Limb (tissue), 2 donors: Measurements from ENCODE around the gene IL17F.
"Not testable (repeated sequence)": the region's sequence is repeated elsewhere in the genome, so short reads cannot be mapped to it uniquely, and the experiment has no call there.

Source experiments
- DNase-seq, 2 donors: peaks; one replicate each; pipeline ENCODE4 v3.0.0-alpha.2; 2016; ENCODE audit errors: extremely low spot score in 2 of 2

IL17F gene

DNA sequence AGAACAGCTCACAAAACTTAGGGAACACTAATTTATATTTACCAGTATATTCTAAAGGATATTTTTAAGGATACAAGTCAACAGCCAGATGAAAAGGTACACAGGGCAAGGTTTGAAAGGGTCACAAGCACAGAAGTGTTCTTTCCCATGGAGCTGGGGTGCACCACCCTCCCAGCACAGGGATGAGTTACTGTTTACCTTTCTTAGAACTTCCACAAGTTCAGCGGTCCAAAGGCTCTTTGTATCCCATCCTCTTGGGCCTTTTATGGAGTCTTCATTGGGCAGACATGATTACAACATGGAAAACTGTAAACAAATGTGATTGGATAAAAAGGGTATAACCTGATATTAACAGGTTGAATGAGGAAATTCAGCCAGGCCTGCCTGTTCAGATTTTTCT is 1.1 kb upstream of the IL17F start:
- no peak for DNase-seq

DNA sequence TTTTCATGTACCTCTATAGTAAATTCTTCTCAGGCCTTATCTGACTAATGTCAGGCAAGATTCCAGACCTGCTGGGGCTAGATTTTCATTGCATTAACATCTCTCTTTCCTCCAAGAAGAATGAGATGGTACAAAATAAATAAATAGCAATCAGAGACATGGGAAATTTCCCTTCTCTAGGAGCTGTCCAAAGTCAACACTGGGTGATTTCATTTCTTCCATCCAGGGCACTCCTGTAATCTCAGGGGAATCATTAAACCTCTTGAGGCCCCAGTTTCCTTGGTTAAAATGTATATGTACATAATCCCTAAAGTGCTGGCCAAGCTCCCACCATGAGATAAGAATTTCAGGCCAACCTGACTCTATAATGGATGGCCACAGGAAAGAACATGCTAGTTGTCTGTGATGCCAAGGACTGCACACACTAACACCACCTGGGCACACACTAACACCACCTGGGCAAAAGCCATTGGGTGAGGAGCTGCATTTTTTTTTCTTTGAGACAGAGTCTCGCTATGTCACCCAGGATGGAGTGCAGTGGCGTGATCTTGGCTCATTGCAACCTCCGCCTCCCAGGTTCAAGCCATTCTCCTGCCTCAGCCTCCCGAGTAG is 912 bp downstream of the IL17F start:
- no peak for DNase-seq

DNA sequence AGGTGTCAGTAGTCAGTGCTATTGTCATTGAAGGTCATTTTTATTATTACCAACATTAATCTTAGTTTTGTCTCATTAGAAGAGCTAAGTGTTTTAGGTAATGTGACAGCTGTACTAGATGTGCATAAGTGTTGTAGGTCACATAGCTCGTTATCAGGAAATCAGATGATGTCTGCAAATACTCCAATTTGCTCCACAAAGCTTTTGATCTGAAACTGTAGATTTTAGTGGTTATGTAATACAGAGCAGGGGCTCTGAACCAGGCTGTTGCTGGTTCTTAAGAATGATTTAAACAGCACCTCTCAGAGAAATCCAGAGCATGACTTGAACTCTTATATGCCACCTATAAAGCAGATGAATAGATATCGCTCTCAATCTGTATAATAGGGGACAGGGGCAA is 2.5 kb downstream of the IL17F start:
- DNase-seq, result no peak

DNA sequence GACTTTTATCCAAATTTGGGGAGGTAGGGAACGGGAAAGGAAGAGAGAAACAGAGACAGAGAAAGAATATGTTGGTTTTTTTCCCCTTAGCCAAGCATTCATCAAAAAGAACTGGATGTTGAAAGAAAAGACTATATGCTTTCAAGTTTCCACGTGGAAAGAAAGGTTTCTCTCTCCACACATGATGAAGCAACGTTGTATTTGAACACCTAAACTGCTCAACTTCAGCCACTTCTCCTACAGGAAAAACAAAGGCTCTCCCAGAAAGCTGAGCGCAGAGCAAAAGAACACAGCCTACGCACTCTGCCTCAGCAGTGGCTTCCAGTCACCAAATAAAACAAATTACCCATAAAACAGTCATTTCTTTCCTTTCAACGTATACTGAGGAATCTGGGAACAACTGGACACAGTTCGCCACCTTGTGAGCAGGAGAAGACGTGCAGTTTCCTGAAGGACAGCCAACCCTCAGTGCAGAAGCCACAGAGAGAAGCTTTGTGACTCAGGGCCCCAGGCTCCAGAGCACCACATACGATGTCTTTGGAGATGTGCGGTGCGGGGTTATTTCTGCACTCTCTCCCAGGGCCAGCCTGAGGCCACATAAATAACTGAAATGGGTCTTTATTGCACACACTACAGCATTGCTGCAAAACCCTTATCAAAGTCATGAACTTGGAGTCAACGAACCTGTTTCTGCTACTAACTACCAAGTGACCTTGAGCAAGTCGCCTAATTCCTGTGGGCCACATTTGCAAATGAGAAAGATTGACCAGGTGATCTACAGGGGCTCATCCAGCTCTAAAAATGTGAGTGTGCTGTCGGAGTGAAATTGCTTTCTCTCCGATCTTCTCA is 10.1 kb downstream of the IL17F start:
- peak; percentile 37 to 48 for DNase-seq

DNA sequence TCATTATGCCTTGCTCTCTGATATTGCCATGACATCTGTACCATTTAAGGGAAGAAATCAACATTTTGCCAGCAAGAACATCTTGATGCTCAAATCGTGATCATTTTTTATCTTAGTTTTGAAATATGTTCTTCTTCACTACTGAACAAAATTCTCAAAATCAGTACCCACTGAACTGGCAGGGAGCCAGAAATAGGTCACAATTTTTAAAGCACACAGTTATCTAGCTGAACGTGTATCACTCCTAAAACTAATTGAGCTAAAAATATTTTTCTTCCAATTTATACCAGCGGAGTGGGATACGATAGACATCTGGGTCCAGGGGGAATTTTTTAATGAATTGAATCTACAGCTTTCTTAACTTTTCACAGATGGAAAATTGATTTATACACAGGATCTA is 11.3 kb downstream of the IL17F start:
- no peak for DNase-seq

DNA sequence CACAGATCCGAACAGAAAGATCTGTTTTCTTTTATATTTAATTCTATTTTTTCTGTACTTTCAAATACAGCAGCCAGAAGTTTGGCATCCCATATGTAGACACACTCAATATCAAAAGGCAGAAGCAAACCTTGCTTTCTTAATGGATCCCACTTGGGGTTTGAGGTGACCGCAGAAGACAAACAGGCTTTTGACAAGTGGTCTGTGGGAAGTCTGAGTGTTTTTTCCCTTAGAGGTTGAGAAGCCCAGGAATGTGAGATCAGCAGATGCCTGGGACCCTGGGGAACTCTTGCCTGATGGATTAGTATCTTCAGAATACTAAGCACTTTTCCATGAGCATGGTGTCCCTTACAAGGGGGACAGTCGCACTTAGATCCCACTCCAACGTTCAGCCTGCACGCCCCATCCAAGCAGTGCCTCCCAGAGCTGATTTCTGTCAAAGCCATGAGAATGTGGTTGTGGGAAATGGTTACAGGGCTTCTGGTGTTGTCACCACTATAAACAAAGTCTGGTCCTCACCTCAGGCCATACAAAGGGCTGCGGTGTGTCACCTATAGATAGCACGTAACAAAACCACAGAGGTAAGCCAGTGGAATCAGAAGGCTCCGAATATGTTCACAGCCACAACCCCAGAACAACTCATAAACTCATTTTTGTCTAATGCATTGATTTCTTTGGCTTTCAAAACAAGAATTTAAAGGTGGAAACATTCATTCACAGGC is 12.7 kb downstream of the IL17F start:
- DNase-seq, result no peak

DNA sequence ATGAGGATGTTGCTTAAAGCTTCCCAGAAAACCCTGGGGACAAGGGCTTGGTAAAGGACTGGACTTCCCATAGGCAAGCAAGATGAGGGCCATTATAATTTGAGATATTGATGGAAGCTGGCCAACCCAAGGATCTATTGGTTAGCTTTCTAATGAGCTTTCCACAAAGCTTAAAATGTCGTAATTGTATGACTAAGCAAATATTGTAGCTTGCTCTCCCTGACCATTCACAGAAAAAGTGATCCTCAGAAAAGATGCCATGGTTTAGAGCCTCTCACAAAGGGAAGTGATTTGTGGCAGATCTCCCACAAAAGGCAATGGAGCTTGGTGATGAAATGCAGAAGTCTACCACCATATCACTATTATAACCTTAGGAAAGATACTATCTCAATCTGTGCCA is 13.6 kb downstream of the IL17F start:
- DNase-seq, result no peak

DNA sequence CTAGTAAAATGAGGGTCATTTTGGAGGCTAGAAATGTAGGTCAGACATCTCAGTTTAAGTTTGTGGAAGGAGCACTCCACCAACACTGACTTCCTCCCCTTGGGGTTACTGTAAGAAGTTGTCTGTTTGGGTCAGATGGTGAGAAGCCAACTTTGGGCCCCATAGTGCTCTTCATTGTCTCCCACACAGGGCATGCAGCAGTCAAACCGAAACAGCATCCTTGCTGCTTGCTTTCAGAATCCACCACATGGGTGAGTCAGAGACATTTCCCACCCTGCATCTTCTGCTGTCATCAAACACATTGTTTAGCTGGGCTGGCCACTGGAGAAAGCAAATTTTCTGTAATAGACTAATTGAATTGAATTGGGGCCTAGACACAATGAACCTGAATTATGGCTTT is 16.8 kb downstream of the IL17F start:
- no peak for DNase-seq

DNA sequence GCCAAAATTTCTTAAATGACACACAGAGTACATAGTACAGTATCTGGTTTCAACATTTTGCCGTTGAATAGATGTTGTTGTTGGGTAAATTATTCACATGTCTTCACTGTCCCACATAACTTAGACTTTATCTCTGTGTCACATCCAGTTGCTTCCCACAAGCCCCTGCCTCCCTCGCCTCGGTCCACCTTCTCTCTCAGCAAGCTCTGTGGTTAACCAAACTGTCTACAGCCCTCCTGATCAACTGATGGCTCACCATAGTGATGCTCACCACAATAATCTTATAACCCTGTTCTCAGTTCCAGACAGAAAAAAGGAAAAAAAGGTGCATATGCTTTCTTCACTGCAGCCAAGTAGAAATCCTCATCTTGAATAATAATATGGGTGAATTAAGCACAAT is 23.0 kb downstream of the IL17F start:
- no peak for DNase-seq

DNA sequence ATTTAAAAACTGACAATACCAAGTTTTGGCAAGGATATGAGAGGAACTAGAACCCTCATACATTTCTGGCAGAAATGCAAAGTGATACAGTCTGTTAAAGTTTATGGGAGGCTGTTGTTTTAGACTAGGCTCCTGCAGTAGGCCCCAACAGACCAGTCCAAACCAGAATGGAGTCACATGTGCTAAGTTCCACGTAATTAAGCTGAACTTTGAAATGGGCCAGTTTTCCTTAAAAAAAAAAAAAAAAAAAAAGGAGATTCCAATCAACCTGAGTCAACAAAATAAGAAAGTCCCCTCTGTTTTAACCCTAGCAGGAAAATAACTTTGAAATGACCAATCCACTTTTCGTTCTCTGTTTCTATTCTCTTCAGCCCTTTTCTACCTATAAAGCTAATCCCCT is 26.5 kb downstream of the IL17F start:
- no peak for DNase-seq

DNA sequence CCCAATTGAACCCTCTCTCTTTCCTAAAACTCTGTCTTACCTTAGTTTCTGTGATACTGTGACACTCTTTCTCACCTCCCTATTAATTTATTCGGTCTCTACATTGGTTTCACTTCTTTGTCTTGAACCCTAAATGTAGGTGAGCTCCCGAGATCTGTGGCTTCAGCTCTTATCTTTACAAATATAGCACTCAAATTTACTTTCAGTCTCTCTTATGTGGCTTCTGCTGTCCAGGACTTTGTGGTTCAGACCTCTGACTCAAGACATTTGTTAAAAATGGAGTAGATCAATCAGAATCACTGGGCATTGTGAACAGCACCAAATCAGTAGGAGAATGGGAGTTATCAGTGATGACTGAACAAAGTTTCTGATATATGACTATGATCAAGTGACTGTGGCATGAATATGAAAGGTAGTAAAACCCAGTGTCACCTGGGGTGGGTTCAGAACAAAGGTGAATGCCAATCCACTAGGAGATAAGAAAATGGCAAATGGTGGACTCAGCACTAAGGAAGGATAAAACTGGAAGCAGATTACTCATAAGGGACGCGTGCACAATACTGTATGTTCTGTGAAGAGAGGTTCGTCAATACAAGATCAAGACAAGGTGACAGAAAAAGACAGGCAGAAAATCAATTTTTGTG is 27.2 kb downstream of the IL17F start:
- DNase-seq, result no peak

DNA sequence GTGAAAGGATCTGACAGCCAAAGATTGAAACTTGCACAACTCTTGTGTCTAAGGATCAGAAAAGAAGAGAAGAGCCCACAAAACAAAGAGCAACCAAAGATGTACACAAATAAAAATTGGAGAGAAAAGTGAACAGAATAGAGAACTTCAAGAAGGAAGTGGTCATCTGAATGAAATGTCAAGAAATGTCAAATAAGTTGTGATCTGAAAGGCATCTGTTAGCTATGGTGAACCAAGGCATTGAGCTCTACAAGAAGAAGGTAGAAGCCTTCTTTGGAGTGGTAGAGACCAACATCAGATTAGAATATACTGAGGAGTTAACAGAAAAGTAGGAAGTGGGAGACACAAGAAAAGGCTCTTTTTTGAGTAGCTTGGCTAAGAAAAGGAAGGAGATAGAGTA is 28.5 kb downstream of the IL17F start:
- no peak for DNase-seq

DNA sequence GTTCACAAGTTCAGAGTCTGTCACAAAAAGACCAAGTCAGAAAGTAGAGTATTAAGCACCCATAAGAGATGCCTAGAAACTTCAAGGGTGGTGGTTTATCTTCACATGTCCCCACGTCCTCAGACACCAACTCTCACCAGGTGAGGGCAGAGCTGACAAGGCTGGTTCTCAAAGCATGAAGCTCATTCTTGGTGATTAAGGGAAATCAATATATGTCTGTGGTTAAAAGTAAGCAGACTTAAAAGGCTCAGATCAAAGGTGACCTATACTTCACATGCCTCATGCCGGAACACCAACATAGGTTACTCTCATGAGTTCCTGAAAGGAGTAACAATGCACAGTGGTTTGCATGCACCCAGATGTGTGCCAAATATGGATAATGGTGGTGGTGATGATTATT is 31.2 kb downstream of the IL17F start:
- no peak for DNase-seq

DNA sequence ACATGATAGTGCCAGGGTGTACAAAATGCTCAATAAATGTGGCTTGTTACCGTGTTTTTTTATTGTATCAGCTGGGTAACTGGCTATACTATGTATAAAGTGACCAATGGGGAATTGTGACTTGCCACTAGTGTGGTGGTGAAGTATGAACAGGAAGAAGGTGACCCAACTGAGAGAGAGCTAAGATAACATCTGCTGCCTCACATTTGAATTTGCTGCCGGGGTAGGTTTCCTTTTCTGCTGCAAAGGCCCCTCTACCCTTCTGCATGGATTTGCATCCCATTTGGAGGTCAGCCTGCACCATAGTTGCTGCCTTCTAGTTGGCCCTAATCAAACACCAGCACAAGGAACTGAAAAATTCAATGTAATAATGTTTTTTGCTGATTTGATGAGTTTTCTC is 34.1 kb downstream of the IL17F start:
- DNase-seq, result no peak

DNA sequence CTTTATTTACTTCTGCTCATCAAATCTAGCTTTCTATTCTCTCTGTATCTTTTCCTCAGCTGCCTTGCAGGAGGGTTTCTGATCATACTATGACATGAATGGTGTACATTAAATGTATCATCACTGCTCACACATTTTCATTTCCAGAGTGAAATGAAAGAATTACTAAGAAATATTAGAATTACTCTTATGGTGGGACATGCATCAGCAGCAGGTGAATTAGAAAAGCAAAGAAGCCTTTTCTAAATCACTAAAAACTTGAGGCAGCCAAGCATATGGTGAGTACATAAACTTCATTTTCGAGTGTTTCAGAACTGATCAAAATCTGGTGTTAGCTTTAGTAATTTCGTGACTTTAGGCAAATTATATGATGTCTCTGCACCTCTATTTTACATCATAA is 34.5 kb downstream of the IL17F start:
- DNase-seq, result no peak

DNA sequence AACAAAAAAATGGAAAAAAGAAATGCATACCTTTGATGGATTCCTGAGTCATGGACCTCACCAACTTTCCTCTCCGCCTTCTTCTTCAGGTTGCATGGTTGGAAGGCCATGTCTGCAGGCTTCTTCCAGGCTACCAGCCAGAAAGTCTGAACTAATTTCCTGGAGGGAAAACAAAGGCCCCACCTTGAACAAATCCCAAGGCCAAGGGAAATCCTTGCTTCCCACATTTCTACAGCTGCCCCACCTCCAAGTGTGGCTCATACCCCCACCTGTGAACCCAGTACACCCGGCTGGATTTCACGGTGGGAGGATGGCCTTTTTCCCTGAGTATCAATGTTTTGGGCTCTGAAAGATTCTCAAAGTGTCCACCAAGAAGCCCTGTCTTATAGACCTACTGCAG is 35.7 kb downstream of the IL17F start:
- DNase-seq, result no peak

DNA sequence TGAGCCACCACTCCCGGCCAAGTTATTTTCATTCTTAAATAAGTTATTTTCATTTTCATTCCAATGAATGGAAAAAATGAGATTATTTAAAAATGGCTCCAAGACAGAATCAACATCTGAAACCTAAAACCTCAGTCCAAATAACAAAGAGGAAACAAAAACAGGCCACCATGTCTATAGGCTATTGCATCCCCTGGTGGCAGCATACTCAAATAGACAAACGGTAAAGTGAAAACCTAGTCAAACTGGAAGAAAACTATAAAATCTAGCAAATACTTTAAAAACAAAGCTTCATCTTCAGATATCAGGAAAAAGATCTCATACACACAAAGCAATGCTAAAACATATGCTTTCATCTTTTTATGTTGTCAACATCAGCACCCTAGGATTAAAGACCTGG is 37.2 kb downstream of the IL17F start:
- DNase-seq, result no peak

DNA sequence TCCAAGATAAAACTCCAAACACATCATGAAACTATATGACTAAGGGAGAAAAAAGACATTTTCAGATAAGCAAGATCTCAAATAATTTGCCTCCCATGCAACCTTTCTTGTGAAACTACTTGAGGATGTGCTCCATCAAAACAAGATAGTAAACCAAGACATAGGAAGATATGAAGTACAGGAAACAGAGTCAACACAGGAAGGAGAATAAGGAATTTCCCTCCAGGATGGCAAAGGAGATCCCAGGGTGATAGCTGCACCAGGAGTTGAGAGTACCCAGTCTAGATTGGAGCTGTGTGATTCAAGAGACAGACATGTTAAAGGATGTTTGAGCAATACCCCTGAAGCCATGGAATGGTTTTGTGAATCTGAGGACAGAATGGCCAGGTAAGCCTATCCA is 42.8 kb downstream of the IL17F start:
- DNase-seq, result no peak

DNA sequence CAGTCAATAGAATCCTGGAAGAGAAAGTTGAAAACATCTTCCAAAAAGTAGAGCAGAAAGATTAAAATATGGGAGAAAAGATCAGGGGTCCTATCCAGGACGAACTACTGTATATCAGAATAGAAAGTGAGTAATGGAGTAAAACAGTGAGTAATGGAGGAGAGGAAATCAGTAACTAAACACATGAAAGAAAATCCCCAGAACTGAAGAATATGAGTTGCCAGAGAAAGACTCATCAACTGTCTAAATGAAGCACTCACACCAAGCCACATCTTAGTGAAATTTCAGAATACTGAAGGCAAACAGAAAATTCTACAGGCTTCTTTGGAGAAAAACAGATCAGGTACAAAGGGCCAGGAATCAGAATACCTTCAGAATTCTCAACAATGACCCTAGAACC is 43.3 kb downstream of the IL17F start:
- DNase-seq, result no peak

DNA sequence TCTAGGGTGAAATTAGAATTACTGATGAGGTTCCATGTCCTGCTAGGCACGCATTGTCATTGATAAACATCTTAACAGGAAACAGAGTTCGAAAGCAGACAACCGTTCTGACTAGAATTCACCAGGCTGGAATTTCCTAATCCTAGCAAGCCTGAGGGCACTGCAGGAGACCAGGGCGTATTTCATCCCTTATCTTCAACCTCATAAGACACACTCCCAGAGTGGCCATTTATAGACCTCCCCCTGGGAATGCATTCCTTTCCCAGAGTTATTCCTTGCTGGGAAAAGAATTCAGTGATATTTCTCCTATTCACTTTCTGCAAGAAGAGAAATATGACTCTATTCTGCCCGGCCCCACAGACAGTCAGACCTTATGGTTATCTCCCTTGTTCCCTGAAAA is 44.2 kb downstream of the IL17F start:
- not testable (repeated sequence) for DNase-seq

DNA sequence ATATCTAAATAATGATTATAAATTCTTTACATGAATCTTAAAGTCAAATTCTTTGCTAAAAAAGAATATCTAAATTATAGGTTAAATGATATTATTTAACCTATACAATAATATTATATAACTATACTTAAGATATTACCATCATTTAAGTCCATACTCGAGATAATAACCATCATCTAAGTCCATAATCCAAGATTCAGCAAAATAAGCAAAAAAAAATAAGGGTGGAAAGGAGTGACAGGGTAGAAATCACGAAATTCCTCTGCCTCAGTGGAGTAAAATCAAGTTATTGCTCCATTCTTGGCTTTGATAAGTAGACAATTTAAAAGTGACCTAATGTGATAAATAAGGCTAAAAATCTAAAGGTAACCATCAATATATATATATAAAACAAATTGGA is 48.4 kb downstream of the IL17F start:
- no peak for DNase-seq

DNA sequence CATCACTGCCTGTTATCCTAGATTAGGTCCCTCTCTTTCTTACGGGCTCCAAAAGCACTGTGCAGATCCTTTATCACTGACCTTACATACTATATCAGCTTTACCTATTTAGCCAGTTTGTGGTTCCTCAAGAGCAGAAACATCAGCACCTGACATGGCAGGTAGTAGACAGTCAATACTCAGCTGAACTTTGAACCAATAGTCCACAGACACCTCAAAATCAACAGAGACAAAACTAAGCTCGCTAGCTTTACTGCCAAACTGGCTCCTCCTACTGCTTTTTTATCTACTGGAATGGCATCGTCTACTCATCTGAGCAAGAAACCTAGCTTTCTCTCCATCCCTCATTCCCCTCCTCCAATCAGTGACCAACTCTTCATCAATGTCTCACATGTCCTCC is 52.5 kb downstream of the IL17F start:
- DNase-seq, result no peak
